Measurements from ENCODE around the gene CENPV. TPM values are rescaled to one million over a fixed set of nuclear protein-coding genes. Genes with fewer than 3 reads are reported as not detected.
A peak's percentile ranks its signal among the peaks of the same experiment; 100 is the strongest.
"Not testable (repeated sequence)": the region's sequence is repeated elsewhere in the genome, so short reads cannot be mapped to it uniquely, and the experiment has no call there.

The CENPV gene
- total RNA-seq, 1 experiment from 2014 or later: 7.2 TPM

DNA sequence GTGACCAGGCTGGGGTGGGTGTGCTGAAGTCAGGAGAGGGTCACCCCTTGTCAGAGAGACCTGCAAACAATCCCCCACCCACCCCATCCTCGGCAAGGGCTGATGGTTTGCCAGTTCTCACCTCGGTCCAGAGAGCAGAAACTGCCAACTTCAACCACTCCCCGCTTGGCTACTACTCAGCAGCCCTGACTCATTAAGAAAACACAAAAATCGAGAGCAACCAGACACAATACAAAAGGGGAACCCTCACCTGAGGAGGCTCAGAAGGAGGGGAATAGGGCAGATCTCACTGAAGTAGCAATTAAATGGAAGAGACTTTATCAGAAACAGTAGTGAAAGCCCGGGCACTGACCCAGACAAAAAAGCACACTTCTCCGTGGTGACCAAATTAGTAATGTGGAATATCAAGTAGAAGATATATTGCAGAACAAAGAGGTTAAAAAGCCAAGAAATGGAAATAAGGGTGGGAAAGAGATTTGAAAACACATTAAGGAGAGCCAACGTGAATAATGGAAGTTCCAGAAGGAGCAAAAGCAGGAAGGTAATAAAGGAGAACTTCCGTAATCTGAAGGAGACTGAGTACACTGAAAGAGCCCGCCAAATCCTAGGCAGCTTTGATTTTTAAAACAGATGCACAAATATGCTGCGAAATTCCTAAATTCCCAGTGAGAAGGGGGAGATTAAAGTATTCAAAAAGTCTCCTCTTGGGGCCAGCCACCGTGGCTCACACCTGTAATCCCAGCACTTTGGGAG lies 23.6 kb downstream of the CENPV start:
- no peak for DNase-seq (ENCODE audit: low read depth, low spot score)
- in situ Hi-C loops (cut with HindIII; ENCODE audit: low pct_unique_long_range_greater_than_20kb, low sequenced_read_pairs): no loop called here

DNA sequence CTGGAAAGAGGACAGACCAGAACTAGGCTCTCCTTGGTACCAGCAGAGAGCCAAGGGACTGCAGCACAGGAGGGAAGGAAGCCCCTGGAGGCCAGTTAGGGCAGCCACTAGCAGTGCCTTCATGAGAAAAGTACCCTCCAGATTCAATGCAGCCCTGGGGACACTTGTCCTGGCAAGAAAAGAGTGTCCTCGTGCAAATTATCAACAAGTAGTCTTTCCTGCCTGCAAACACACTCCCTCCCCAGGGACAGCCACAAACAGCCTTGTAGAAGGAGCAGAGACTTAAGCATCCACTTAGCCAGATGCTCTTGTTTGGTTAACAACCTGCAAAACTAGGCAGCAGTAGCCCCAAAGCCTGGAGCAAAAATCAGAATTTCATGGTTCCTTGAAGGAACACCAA lies 24.3 kb downstream of the CENPV start:
- in situ Hi-C loops (cut with HindIII; ENCODE audit: low pct_unique_long_range_greater_than_20kb, low sequenced_read_pairs): no loop called here

DNA sequence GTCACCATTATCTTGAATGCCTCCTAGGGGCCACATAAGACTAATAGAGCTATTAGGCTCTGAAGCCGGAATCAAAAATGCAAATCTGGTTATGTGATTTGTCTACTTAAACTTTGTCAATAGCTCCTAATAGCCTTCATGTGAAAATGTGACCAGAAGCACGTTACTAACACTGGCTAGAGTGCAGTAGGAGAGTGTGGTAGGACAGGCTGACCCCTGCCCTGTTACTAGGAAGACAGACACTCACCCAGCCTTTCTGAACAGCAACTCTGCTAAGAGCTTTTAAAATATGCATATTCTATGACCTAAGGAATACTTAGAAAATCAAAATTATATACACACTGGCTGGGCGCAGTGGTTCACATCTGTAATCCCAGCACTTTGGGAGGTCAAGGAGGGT lies 26.3 kb downstream of the CENPV start:
- DNase-seq (ENCODE audit: low read depth, low spot score): no peak
- in situ Hi-C loops (cut with HindIII; ENCODE audit: low pct_unique_long_range_greater_than_20kb, low sequenced_read_pairs): no loop called here

More for the DNA sequence above, 24.3 kb downstream of the CENPV start:
- no peak for DNase-seq (ENCODE audit: low read depth, low spot score)

DNA sequence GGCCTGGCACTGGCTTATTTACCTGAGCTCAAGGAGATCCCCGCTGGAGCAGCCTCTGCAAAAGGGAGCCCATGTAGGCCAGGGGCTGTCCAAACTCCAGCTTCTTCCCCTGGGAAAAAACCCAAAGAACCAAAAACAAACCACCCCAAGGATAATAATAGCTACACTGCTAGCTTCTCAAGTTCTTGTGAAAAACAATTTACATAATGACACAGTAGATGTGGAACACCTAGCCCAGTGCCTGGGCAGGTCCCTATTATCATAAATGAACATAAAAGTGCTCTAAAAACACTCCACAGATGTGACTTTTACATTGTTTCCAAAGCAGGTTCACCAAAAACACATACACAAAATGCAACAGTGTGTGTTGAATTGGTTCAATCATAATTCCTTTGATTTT lies 27.3 kb downstream of the CENPV start:
- in situ Hi-C loops (cut with HindIII; ENCODE audit: low pct_unique_long_range_greater_than_20kb, low sequenced_read_pairs): no loop called here
- DNase-seq (ENCODE audit: low read depth, low spot score): no peak

DNA sequence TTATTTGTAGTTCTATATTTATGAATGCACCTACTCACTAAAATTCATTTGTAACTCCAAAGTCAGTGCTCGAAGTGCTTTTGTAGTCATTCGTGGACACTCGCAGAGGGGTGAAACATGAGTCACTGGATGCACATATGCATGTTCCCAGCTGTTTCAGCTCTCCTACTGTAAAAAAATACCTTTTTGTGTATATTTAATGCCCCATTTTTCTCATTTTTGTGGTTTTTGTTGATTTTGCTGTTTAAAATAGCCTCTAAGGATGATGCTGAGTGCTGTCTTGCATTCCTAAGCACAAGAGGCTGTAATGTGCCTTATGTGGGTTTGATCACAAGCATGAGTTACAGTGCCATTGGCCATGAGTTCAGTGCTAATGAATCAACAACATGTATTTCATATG lies 30.6 kb downstream of the CENPV start:
- in situ Hi-C loops (cut with HindIII; ENCODE audit: low pct_unique_long_range_greater_than_20kb, low sequenced_read_pairs): no loop called here
- no peak for DNase-seq (ENCODE audit: low read depth, low spot score)

DNA sequence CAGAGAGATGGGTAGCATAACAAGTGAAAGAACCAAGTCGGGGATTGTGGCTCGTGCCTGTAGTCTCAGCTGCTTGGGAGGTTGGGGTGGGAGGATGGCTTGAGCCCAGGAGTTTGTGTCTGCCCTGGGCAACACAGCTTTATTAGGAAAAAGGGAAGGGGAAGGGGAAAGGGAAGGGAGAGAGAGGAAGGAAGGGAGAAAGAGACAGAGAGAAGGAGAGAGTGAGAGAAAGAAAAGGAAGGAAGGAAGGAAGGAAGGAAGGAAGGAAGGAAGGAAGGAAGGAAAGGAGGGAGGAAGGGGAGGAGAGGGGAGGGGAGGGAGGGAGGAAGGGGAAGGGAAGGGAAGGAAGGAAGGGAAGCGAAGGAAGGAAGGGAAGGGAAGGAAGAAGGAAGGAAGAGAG lies 33.3 kb downstream of the CENPV start:
- in situ Hi-C loops (cut with HindIII; ENCODE audit: low pct_unique_long_range_greater_than_20kb, low sequenced_read_pairs): no loop called here
- DNase-seq (ENCODE audit: low read depth, low spot score): no peak

DNA sequence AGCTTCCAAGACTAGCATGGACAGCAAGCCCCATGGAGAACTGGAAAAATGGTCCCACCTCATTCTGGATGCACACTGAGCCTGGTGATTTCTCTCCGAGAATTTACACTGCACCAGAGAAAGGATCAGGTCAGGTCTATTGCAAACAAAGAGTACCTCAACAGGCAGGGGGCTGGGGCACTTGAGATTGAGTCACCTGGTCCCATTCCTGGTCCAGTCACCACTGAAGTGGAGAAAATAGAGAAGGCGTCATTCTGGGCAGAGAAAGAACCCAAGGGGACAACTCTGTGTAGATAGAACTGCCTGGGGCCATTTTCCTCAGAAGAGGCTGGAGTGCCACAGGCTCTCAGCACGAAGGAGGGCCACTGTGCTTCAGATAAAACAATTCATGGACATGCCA lies 38.4 kb downstream of the CENPV start:
- no peak for DNase-seq (ENCODE audit: low read depth, low spot score)
- in situ Hi-C loops (cut with HindIII; ENCODE audit: low pct_unique_long_range_greater_than_20kb, low sequenced_read_pairs): no loop called here

DNA sequence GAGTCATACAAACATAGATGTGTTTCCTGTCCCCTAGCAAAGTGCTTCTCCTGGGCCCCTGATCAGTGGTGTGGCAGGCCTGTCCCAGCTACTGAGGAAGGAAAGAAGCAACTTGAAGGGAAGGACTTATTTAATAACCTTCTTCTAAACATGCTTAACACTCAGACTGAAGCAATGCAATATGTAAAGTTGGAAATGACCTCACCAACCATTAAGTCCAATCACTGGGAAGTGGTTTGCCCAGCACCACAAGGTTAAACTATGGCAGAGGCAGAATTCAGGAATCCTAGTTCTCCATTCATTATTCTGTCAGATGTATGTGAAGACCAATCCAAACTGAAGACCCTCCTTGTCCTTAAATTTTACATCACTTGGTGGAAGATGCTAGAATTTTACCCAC lies 39.1 kb downstream of the CENPV start:
- in situ Hi-C loops (cut with HindIII; ENCODE audit: low pct_unique_long_range_greater_than_20kb, low sequenced_read_pairs): no loop called here
- no peak for DNase-seq (ENCODE audit: low read depth, low spot score)

DNA sequence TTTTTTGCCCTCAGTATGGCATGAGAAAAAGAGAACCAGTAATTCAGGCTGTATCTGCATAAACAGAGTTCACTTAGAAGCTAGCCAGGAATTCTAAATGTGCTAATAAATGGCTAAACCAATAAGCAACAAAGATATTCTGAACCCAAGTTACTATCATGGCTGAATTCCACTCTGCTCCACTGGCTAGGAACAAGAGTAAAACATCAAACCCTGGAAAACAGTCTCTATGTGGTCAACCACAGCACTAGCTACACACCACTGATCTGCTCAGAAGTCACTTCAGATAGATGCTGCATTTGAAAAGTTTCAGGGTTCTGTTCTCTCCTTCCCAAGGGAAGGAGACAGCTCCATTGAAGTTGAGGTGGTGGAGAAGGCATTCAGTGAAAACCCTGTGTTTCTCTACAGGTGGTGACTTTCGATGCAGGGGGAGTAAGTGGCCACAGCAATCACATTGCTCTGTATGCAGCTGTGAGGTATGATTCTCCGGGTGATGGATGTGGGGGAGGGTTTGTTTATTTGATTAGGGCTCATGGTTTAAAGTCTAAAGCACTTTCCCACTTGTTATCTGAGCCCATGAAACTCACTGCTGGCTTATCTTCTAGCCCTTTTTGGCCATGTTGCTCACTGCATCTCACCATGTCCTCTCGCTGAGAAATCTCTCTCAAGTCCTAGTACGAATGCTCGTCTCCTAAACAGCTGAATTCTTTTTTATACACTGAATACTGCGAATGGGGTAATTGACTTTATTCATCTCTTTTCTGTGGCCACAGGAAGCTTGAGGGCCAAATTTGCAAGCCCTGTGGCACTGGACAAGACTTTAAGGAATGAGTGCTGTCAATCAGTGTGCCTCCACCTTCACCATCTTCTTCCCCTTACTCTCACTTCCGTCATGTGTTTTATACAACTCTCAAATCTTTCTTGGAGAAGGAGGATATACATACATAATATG lies 39.9 kb downstream of the CENPV start:
- no peak for DNase-seq (ENCODE audit: low read depth, low spot score)
- in situ Hi-C loops (cut with HindIII; ENCODE audit: low pct_unique_long_range_greater_than_20kb, low sequenced_read_pairs): no loop called here

DNA sequence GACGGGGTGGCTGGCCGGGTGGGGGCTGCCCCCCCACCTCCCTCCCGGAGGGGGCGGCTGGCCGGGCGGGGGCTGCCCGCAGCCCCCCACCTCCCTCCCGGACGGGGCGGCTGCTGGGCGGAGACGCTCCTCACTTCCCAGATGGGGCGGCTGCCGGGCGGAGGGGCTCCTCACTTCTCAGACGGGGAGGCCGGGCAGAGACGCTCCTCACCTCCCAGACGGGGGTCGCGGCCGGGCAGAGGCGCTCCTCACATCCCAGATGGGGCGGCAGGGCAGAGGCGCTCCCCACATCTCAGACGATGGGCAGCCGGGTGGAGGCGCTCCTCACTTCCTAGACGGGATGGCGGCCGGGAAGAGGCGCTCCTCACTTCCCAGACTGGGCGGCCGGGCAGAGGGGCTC lies 41.2 kb downstream of the CENPV start:
- DNase-seq (ENCODE audit: low read depth, low spot score); in situ Hi-C loops (cut with HindIII; ENCODE audit: low pct_unique_long_range_greater_than_20kb, low sequenced_read_pairs): not testable (repeated sequence)

DNA sequence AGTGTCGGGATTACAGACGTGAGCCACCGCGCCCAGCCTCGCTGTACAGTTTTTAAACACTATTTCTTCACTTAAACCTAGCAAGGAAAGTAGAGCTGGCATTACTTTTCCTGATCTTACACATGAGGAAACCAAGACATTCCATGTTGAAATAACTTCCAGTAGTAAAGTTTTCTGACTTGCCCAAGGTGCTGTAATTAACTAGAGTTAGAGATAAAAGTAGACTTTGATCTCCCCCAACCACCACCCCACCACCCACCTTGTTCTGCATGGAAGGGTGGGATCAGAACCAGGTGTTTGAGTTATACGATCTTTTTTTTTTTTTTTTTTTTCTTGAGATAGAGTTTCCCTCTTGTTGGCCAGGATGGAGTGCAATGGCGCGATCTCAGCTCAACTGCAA lies 47.1 kb downstream of the CENPV start:
- in situ Hi-C loops (cut with HindIII; ENCODE audit: low pct_unique_long_range_greater_than_20kb, low sequenced_read_pairs): no loop called here
- DNase-seq (ENCODE audit: low read depth, low spot score): no peak

DNA sequence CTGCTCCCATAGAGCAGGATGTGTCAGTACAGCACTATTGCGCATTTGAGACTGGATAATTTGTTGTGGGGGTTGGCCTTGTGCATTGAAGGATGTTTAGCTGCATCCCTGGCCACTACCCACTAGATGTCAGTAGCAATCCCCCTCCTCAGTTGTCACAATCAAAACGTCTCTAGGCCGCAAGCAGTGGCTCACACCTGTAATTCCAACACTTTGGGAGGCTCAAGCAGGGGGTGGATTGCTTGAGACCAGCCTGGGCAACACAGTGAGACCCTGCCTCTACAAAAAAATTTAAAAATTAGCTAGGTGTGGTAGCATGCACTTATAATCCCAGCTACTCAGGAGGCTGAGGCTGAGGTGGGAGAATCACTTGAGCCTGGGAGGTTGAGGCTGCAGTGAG lies 48.4 kb downstream of the CENPV start:
- DNase-seq (ENCODE audit: low read depth, low spot score): peak; percentile 68
- in situ Hi-C loops (cut with HindIII; ENCODE audit: low pct_unique_long_range_greater_than_20kb, low sequenced_read_pairs): no loop called here

DNA sequence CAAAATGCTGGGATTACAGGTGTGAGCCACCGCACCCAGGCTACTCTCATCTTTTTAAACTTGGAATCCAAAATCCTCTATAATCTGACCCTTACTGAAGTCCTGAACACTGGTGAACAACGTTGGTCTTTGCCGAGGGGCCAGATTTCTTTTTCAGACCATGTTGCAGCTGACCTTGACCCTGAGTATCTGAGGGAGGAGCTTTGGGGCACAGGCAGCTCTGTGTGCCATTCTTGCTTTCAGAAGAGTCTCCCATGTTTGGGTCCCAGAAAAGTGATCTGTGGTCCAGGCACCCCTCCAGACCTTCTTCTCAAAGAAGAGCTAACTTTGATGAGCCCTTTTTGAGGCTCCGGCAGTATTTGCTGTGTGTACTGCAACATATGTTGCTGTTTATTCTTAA lies 50.4 kb downstream of the CENPV start:
- in situ Hi-C loops (cut with HindIII; ENCODE audit: low pct_unique_long_range_greater_than_20kb, low sequenced_read_pairs): no loop called here
- no peak for DNase-seq (ENCODE audit: low read depth, low spot score)

DNA sequence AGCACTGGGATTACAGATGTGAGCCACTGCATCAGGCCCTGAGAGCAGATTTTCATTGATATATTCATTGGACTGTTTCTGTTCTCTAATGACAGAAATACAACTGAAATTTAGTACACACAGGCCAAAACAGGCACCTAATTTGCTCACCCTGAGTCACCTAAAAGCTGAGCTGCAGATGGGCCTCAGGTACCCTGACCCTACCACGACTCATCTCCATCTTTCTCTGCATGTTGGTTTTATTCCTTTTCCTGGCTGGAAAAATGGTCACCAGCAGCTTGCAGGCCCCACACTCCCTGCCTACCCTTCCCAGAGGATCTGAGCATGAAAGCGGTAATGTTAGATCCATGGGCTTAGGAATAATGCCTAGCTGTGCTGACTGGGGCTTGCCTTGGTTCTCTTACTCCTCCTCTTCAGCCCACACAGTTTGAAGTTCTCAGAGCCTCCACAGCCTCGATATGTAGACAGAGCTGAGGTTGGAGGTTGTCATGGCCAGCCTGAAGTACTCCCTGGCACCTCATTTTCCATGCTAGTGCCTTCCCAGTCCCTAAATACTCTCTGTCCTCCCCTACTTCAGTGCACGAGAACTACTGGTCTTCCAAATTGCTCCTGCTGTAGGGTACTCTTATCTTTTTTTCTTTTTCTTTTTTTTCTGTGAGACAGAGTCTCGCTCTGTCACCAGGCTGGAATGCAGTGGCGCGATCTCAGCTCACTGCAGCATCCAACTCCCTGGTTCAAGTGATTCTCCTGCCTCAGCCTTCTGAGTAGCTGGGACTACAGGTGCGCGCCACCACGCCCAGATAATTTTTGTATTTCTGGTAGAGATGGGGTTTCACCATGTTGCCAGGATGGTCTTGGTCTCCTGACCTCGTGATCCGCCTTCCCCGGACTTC lies 51.1 kb downstream of the CENPV start:
- DNase-seq (ENCODE audit: low read depth, low spot score): no peak
- in situ Hi-C loops (cut with HindIII; ENCODE audit: low pct_unique_long_range_greater_than_20kb, low sequenced_read_pairs): no loop called here

DNA sequence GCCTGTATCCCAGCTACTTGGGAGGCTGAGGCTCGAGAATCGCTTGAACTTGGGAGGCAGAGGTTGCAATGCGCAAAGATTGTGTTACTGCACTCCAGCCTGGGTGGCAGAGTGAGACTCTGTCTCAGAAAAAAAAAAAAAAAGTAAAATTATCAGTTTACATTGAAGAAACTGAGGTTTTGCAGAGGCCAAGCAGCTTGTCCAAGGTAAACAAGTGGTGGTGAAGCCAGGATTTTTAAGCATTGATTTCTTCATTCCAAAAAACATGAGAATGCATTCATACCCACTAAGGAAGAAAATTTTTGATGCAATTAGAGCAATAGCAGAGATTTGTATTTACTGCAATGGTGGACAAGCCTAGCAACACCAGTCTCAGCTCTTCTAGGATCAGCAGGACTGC lies 52.7 kb downstream of the CENPV start:
- in situ Hi-C loops (cut with HindIII; ENCODE audit: low pct_unique_long_range_greater_than_20kb, low sequenced_read_pairs): no loop called here
- no peak for DNase-seq (ENCODE audit: low read depth, low spot score)

DNA sequence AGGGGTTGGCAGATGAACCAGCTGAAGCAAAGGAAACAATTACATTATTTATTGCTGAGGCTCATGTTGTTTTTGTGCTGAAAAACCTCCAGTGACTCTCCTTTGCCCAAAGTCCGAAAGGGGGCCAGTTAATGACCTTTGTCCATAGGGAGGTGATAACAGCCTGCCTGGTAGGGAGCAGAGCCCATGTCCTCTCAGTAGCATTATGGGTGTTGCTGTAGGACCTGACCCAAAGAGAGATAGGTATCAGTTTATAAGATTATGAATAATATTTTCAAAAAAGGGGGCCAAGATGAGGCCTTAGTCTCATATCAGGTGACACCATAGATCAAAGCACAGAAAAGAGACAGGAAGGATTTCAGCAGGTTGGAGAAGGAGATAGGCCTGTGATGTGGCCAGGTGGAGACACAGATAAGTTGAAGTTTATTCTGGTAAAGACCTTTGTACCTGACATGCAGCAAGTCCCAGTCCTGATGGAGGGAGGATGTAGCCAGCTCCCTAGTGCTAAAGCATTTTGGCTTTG lies 55.1 kb downstream of the CENPV start:
- no peak for DNase-seq (ENCODE audit: low read depth, low spot score)
- in situ Hi-C loops (cut with HindIII; ENCODE audit: low pct_unique_long_range_greater_than_20kb, low sequenced_read_pairs): no loop called here

DNA sequence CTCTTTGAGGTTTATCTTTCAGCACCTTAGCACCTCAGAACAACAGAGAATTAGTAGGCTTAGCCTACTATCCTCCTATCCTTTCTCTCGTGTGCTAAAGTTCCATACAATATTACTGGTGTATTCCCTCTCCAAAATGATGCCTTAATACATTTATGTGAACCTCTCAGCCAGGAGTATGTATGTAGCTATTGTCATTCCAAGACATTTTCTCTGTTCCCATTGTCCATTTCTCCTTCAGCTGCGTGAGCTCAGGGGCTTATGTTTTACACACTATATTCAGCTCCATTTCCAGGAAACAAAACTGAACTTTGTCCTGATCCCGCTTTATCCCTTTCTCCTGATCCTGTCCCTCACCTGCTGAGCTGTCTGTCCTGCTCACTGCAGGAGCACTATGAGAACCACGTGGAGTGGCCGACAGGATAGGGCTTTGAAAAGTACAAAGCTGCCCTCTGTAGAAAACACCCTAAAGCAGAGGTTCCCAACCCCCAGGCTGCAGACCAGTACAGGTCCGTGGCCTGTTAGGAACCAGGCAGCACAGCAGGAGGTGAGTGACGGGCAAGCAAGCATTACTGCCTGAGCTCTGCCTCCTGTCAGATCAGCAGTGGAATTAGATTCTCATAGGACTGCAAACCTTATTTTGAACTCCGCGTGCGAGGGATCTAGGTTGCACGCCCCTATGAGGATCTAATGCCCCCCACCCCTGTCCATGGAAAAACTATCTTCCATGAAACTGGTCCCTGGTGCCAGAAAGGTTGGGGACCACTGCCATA lies 55.7 kb downstream of the CENPV start:
- in situ Hi-C loops (cut with HindIII; ENCODE audit: low pct_unique_long_range_greater_than_20kb, low sequenced_read_pairs): no loop called here
- DNase-seq (ENCODE audit: low read depth, low spot score): peak; percentile 50

Measured in SK-MEL-5 (cell line).